GM23338 (cell line): ENCODE measurements around the gene ADGRL3. TPM values are rescaled to one million over a fixed set of nuclear protein-coding genes. Genes with fewer than 3 reads are reported as not detected.

ENCODE experiments used
- ATAC-seq: fragments of 200-7000 bp; cut with Tn5 transposase; 3 replicates; pipeline ENCODE4 v1.9.1; 2020
- DNase-seq: peaks from one replicate; pipeline ENCODE4 v3.0.0-alpha.2; 2015; ENCODE audit warnings: low spot score
- H2AFZ ChIP-seq: fragments of 200-600 bp; sonication (generic); 2 replicates; pipeline ENCODE4 v1.8.0; 2016; ENCODE audit warnings: antibody characterized with exemption, mild to moderate bottlenecking, moderate library complexity
- H3F3A ChIP-seq: fragments of 200-600 bp; sonication (generic); replicated peaks from 2 replicates; pipeline ENCODE4 v1.8.0; 2017; ENCODE audit warnings: antibody characterized with exemption, mixed run types, low read depth
- H3K27ac ChIP-seq: fragments of 200-600 bp; sonication (generic); 2 replicates; pipeline ENCODE4 v1.6.1; 2016; ENCODE audit warnings: low read depth
- H3K27me3 ChIP-seq: fragments of 200-600 bp; sonication (generic); 2 replicates; pipeline ENCODE4 v1.8.0; 2016; ENCODE audit warnings: mild to moderate bottlenecking, mixed run types, moderate library complexity; ENCODE audit not compliant: insufficient read depth
- H3K36me3 ChIP-seq: fragments of 200-600 bp; sonication (generic); 2 replicates; pipeline ENCODE4 v1.8.0; 2016; ENCODE audit warnings: mild to moderate bottlenecking; ENCODE audit not compliant: insufficient read depth
- H3K4me1 ChIP-seq: fragments of 200-600 bp; sonication (generic); 2 replicates; pipeline ENCODE4 v1.8.0; 2016; ENCODE audit warnings: mild to moderate bottlenecking, moderate library complexity; ENCODE audit not compliant: insufficient read depth
- H3K4me2 ChIP-seq: fragments of 200-600 bp; sonication (generic); 2 replicates; pipeline ENCODE4 v1.7.1; 2017; ENCODE audit warnings: mixed run types
- H3K4me3 ChIP-seq: fragments of 200-600 bp; sonication (generic); 2 replicates; pipeline ENCODE4 v1.6.1; 2016; ENCODE audit warnings: mixed run types
- H3K79me2 ChIP-seq: fragments of 200-600 bp; sonication (generic); replicated peaks from 2 replicates; pipeline ENCODE4 v1.8.0; 2017; ENCODE audit warnings: mild to moderate bottlenecking; ENCODE audit not compliant: insufficient read depth
- H3K9me2 ChIP-seq: fragments of 200-600 bp; sonication (generic); 2 replicates; pipeline ENCODE4 v1.8.0; 2017; ENCODE audit not compliant: insufficient read depth
- H4K20me1 ChIP-seq: fragments of 200-600 bp; sonication (generic); replicated peaks from 2 replicates; pipeline ENCODE4 v1.8.0; 2017; ENCODE audit warnings: mild to moderate bottlenecking; ENCODE audit not compliant: insufficient read depth
- H3K27ac Mint-ChIP-seq: 2 replicates; pipeline ENCODE4 v1.8.0; 2020; ENCODE audit warnings: inconsistent platforms, mild to moderate bottlenecking, moderate library complexity, mixed read lengths
- H3K27me3 Mint-ChIP-seq: 3 replicates; pipeline ENCODE4 v1.8.0; 2022; ENCODE audit warnings: low read depth, mild to moderate bottlenecking, moderate library complexity, mixed read lengths, inconsistent platforms; ENCODE audit not compliant: insufficient read depth, poor library complexity
- H3K36me3 Mint-ChIP-seq: 3 replicates; pipeline ENCODE4 v1.8.0; 2021; ENCODE audit warnings: low read depth, mild to moderate bottlenecking, inconsistent platforms, moderate library complexity, mixed read lengths
- H3K4me1 Mint-ChIP-seq: 3 replicates; pipeline ENCODE4 v1.8.0; 2020; ENCODE audit warnings: mild to moderate bottlenecking, inconsistent platforms, mixed read lengths
- H3K4me3 Mint-ChIP-seq: 3 replicates; pipeline ENCODE4 v1.8.0; 2021; ENCODE audit warnings: moderate library complexity, mild to moderate bottlenecking, inconsistent platforms, mixed read lengths
- H3K9me3 Mint-ChIP-seq: 3 replicates; pipeline ENCODE4 v1.8.0; 2020; ENCODE audit warnings: moderate library complexity, mild to moderate bottlenecking, inconsistent platforms, mixed read lengths
- CREB1 ChIP-seq: fragments of 250-450 bp; sonication (Bioruptor Pico); IDR thresholded peaks from 2 replicates; pipeline ENCODE4 v1.5.0; 2020; ENCODE audit warnings: low read depth, mild to moderate bottlenecking, moderate library complexity
- EZH2 ChIP-seq: fragments of 200-600 bp; sonication (generic); IDR thresholded peaks from one replicate; pipeline ENCODE4 v1.8.0; 2017; ENCODE audit warnings: antibody characterized with exemption, mild to moderate bottlenecking, low read depth; ENCODE audit not compliant: unreplicated experiment
- EZH2phosphoT487 ChIP-seq: fragments of 200-600 bp; sonication (generic); IDR thresholded peaks from one replicate; pipeline ENCODE4 v1.8.1; 2018; ENCODE audit warnings: antibody characterized with exemption; ENCODE audit not compliant: unreplicated experiment
- JUNB ChIP-seq: IDR thresholded peaks from one replicate; pipeline ENCODE4 v1.6.1; 2016; ENCODE audit warnings: antibody characterized with exemption; ENCODE audit not compliant: unreplicated experiment
- NANOG ChIP-seq: IDR thresholded peaks from 2 replicates; pipeline ENCODE4 v1.6.1; 2016; ENCODE audit warnings: antibody characterized with exemption, borderline replicate concordance
- POLR2AphosphoS5 ChIP-seq: IDR thresholded peaks from 2 replicates; pipeline ENCODE4 v1.6.1; 2016; ENCODE audit warnings: antibody characterized with exemption, low read depth
- STAT1 ChIP-seq: IDR thresholded peaks from one replicate; pipeline ENCODE4 v1.6.1; 2016; ENCODE audit warnings: antibody characterized with exemption; ENCODE audit not compliant: unreplicated experiment
- ZNF114 ChIP-seq: fragments of 250-450 bp; sonication (Bioruptor Pico); IDR thresholded peaks from 2 replicates; pipeline ENCODE4 v1.5.0; 2020; ENCODE audit warnings: mild to moderate bottlenecking, moderate library complexity
- ZNF331 ChIP-seq: fragments of 250-450 bp; sonication (Bioruptor Pico); IDR thresholded peaks from 2 replicates; pipeline ENCODE4 v1.5.0; 2020; ENCODE audit warnings: low read depth, mild to moderate bottlenecking, moderate library complexity
- polyA plus RNA-seq: library from polyadenylated mRNA; unstranded; fragments of >200 nt; fragmentation: Nextera tagmentation; extraction: Ambion mirVana; gene quantifications from 2 replicates; pipeline ENCODE4 v1.2.1, GENCODE V29; 2016
- total RNA-seq: library from RNA; depleted of rRNA; stranded (reverse); fragments of >200 nt; shearing (Covaris generic); gene quantifications from 2 replicates; pipeline ENCODE4 v1.2.3, GENCODE V29; 2014
- TF ChIP-seq, protein P1 (sequence below): fragments of 250-450 bp; sonication (Bioruptor Pico); IDR thresholded peaks from 2 replicates; pipeline ENCODE4 v1.5.0; 2020; ENCODE audit warnings: mild to moderate bottlenecking, moderate library complexity
- TF ChIP-seq, protein P2 (sequence below): IDR thresholded peaks from 2 replicates; pipeline ENCODE4 v1.6.1; 2016; ENCODE audit warnings: antibody characterized with exemption
- TF ChIP-seq, protein P3 (sequence below): IDR thresholded peaks from one replicate; pipeline ENCODE4 v1.6.1; 2018; ENCODE audit warnings: antibody characterized with exemption; ENCODE audit not compliant: unreplicated experiment
- TF ChIP-seq, protein P4 (sequence below), 2 experiments: fragments of 200-600 bp in 1 of 2; sonication (generic) in 1 of 2; conservative IDR thresholded peaks; 2 replicates each; pipeline versions ENCODE4 v1.5.1 to v1.6.1; 2016 to 2017; ENCODE audit warnings: antibody characterized with exemption in 2 of 2, low read depth in 2 of 2, mild to moderate bottlenecking in 2 of 2, moderate library complexity in 1 of 2

Gene ADGRL3
- total and polyA plus RNA-seq, 2 experiments from 2014 or later = 9.7 to 16.5 TPM

DNA sequence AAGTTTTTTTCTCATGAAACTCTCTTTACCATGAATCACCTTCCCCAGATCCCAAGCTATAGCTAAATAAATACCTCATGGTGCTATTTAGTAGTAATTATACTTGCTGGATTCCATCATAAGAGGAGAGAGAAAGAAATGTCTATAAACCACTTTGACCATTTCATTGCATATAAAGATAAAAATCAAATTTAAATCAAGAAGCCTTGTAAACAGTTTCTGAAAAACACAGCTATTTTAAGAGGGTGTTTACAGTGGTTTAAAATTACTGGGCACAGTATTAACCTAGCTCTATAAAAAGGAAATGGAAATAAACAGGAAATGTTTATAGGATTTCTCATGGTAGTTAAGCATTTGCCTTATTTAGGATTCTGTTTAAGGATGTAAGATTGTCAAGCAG, 637.9 kb downstream of the ADGRL3 start:
- H3K27ac ChIP-seq = no peak overlapping the region; the same call in 1 of the 2 replicates
- no peak overlapping the region for H2AFZ ChIP-seq
- H3K9me3 Mint-ChIP-seq = peaks cover 6% of the 10 kb centered on the region; the same call in 2 of the 3 replicates
- no peaks in the 10 kb centered on the region for H3K36me3 ChIP-seq
- peaks cover 74% of the 10 kb centered on the region for H3K4me1 ChIP-seq
- TF ChIP-seq NANOG = no peak
- no peak for TF ChIP-seq POLR2AphosphoS5
- no peak for TF ChIP-seq EZH2
- TF ChIP-seq ZNF114 (CRISPR knock-in tag) = no peak
- TF ChIP-seq, protein P1, sequence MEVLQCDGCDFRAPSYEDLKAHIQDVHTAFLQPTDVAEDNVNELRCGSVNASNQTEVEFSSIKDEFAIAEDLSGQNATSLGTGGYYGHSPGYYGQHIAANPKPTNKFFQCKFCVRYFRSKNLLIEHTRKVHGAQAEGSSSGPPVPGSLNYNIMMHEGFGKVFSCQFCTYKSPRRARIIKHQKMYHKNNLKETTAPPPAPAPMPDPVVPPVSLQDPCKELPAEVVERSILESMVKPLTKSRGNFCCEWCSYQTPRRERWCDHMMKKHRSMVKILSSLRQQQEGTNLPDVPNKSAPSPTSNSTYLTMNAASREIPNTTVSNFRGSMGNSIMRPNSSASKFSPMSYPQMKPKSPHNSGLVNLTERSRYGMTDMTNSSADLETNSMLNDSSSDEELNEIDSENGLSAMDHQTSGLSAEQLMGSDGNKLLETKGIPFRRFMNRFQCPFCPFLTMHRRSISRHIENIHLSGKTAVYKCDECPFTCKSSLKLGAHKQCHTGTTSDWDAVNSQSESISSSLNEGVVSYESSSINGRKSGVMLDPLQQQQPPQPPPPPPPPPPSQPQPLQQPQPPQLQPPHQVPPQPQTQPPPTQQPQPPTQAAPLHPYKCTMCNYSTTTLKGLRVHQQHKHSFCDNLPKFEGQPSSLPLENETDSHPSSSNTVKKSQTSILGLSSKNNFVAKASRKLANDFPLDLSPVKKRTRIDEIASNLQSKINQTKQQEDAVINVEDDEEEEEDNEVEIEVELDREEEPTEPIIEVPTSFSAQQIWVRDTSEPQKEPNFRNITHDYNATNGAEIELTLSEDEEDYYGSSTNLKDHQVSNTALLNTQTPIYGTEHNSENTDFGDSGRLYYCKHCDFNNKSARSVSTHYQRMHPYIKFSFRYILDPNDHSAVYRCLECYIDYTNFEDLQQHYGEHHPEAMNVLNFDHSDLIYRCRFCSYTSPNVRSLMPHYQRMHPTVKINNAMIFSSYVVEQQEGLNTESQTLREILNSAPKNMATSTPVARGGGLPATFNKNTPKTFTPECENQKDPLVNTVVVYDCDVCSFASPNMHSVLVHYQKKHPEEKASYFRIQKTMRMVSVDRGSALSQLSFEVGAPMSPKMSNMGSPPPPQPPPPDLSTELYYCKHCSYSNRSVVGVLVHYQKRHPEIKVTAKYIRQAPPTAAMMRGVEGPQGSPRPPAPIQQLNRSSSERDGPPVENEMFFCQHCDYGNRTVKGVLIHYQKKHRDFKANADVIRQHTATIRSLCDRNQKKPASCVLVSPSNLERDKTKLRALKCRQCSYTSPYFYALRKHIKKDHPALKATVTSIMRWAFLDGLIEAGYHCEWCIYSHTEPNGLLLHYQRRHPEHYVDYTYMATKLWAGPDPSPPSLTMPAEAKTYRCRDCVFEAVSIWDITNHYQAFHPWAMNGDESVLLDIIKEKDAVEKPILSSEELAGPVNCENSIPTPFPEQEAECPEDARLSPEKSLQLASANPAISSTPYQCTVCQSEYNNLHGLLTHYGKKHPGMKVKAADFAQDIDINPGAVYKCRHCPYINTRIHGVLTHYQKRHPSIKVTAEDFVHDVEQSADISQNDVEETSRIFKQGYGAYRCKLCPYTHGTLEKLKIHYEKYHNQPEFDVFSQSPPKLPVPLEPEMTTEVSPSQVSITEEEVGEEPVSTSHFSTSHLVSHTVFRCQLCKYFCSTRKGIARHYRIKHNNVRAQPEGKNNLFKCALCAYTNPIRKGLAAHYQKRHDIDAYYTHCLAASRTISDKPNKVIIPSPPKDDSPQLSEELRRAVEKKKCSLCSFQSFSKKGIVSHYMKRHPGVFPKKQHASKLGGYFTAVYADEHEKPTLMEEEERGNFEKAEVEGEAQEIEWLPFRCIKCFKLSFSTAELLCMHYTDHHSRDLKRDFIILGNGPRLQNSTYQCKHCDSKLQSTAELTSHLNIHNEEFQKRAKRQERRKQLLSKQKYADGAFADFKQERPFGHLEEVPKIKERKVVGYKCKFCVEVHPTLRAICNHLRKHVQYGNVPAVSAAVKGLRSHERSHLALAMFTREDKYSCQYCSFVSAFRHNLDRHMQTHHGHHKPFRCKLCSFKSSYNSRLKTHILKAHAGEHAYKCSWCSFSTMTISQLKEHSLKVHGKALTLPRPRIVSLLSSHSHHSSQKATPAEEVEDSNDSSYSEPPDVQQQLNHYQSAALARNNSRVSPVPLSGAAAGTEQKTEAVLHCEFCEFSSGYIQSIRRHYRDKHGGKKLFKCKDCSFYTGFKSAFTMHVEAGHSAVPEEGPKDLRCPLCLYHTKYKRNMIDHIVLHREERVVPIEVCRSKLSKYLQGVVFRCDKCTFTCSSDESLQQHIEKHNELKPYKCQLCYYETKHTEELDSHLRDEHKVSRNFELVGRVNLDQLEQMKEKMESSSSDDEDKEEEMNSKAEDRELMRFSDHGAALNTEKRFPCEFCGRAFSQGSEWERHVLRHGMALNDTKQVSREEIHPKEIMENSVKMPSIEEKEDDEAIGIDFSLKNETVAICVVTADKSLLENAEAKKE (CRISPR knock-in tag) = no peak
- TF ChIP-seq, protein P2, sequence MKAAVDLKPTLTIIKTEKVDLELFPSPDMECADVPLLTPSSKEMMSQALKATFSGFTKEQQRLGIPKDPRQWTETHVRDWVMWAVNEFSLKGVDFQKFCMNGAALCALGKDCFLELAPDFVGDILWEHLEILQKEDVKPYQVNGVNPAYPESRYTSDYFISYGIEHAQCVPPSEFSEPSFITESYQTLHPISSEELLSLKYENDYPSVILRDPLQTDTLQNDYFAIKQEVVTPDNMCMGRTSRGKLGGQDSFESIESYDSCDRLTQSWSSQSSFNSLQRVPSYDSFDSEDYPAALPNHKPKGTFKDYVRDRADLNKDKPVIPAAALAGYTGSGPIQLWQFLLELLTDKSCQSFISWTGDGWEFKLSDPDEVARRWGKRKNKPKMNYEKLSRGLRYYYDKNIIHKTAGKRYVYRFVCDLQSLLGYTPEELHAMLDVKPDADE = no peak
- TF ChIP-seq EZH2phosphoT487 = no peak
- TF ChIP-seq JUNB = no peak
- no peak for TF ChIP-seq STAT1
- no peak for TF ChIP-seq CREB1 (CRISPR knock-in tag)
- TF ChIP-seq, protein P3, sequence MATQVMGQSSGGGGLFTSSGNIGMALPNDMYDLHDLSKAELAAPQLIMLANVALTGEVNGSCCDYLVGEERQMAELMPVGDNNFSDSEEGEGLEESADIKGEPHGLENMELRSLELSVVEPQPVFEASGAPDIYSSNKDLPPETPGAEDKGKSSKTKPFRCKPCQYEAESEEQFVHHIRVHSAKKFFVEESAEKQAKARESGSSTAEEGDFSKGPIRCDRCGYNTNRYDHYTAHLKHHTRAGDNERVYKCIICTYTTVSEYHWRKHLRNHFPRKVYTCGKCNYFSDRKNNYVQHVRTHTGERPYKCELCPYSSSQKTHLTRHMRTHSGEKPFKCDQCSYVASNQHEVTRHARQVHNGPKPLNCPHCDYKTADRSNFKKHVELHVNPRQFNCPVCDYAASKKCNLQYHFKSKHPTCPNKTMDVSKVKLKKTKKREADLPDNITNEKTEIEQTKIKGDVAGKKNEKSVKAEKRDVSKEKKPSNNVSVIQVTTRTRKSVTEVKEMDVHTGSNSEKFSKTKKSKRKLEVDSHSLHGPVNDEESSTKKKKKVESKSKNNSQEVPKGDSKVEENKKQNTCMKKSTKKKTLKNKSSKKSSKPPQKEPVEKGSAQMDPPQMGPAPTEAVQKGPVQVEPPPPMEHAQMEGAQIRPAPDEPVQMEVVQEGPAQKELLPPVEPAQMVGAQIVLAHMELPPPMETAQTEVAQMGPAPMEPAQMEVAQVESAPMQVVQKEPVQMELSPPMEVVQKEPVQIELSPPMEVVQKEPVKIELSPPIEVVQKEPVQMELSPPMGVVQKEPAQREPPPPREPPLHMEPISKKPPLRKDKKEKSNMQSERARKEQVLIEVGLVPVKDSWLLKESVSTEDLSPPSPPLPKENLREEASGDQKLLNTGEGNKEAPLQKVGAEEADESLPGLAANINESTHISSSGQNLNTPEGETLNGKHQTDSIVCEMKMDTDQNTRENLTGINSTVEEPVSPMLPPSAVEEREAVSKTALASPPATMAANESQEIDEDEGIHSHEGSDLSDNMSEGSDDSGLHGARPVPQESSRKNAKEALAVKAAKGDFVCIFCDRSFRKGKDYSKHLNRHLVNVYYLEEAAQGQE = no peak
- TF ChIP-seq, protein P4, sequence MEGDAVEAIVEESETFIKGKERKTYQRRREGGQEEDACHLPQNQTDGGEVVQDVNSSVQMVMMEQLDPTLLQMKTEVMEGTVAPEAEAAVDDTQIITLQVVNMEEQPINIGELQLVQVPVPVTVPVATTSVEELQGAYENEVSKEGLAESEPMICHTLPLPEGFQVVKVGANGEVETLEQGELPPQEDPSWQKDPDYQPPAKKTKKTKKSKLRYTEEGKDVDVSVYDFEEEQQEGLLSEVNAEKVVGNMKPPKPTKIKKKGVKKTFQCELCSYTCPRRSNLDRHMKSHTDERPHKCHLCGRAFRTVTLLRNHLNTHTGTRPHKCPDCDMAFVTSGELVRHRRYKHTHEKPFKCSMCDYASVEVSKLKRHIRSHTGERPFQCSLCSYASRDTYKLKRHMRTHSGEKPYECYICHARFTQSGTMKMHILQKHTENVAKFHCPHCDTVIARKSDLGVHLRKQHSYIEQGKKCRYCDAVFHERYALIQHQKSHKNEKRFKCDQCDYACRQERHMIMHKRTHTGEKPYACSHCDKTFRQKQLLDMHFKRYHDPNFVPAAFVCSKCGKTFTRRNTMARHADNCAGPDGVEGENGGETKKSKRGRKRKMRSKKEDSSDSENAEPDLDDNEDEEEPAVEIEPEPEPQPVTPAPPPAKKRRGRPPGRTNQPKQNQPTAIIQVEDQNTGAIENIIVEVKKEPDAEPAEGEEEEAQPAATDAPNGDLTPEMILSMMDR (conservative IDR thresholded peaks at IDR 0.05; ENCODE audit: low read depth in 2 of 2) = no peak
- no peak for TF ChIP-seq ZNF331 (CRISPR knock-in tag)
- H4K20me1 ChIP-seq = no peaks in the 10 kb centered on the region
- peaks cover 62% of the 10 kb centered on the region for H3K4me1 Mint-ChIP-seq
- ATAC-seq = no peak
- H3K4me3 ChIP-seq = no peak overlapping the region
- H3K27me3 ChIP-seq = no peaks in the 10 kb centered on the region
- H3K9me2 ChIP-seq = no peaks in the 10 kb centered on the region
- no peaks in the 10 kb centered on the region for H3F3A ChIP-seq
- H3K36me3 Mint-ChIP-seq = no peaks in the 10 kb centered on the region; the same call in 2 of the 3 replicates
- no peaks in the 10 kb centered on the region for H3K27me3 Mint-ChIP-seq
- H3K4me2 ChIP-seq = peak overlapping the region; percentile 41
- no peak overlapping the region for H3K4me3 Mint-ChIP-seq
- no peak for DNase-seq
- H3K79me2 ChIP-seq = no peaks in the 10 kb centered on the region
- H3K27ac Mint-ChIP-seq = peak overlapping the region; percentile 30; the same call in 1 of the 2 replicates
